ENCODE data around the gene NEDD8. TPM values are rescaled to one million over a fixed set of nuclear protein-coding genes. Genes with fewer than 3 reads are reported as not detected.

NEDD8 gene
- total and polyA plus RNA-seq, 2 of the 4 experiments (the other 2 are of a cell fraction) = 167 to 375 TPM

DNA sequence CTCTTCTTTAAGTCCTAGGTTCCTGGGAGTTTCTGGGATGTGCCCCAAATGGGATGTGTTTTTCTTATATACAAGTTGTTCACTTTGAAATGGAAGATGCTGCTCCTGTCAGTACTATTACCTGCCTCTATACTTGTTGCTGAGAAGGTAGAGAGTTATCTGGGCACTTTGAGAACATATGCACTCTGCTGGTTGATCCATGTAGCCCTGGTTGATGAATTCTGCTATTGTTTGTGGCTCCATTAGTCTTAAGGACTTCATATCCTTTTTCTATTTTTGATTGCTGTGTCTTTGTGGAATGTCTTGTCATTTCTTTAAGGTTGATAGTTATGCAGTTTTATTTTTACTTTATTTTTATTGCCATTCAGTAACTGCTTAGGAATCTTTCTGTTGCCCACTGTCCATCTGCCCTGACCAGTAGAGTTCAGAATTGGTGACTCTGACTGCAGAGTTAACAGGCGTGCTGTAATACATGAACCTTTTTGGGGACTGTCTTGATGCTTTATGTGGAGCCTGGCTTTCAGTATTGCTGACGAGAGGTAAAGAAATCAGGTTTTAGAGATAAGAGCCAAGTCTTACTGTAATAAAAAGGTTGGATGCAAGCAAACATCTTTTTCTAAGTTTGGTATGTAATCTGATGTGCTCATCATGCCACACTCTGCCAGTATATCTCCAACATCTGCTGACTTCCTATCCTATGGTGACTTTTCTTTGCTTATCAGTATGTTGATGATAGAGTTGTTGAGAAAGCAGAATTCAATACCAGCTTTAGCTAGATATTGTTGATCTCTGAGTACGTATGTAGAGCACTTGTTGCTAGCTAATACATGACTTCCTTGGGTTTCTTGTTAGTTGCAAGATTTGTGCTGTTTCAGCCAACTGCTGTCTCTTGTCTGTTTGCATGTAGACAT is 2.2 kb upstream of the NEDD8 start (continued):
- TF ChIP-seq POLR2A (IDR thresholded peaks at IDR 0.05; ENCODE audit: low read depth, low read length) = no peak
- no peak for TF ChIP-seq MXI1 (IDR thresholded peaks at IDR 0.05; ENCODE audit: borderline replicate concordance, low read depth, low read length)

DNA sequence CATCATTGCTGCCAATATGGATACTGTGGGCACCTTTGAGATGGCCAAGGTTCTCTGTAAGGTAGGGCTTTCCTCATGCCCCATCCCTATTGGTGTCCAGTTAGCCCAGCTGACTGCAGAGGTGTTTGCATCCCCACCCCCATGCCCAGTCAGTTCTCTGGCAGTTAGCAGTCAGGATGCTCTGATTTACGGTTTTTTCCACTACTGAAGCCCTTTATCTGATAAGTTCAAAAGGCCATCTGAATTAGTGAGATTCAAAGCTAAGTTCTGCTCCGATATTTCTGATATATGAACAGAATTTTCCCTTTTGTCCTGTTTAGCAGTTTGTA is 1.3 kb upstream of the NEDD8 start:
- ATAC-seq (ENCODE audit: low read depth) (no peak), DNase-seq (no peak)
- in situ Hi-C loops (cut with MboI; ENCODE audit: low sequenced_read_pairs) = loop anchor here (10.0 kb wide), 1 partner anchor 201 kb away; no protein-coding TSS in a partner anchor
- Histone ChIP-seq H2AK9ac (replicated peaks; ENCODE audit: low read depth, low read length, poor library complexity) (peak overlapping the region; percentile 95), H2AK5ac (ENCODE audit: low read depth, low read length) (peak overlapping the region; percentile 95; the same call in 1 of the 2 replicates), H3K27ac (ENCODE audit: insufficient read depth, low read length) (peak overlapping the region; percentile 91; the same call in 1 of the 2 replicates), H3K9ac (ENCODE audit: low read depth, low read length) (peak overlapping the region; percentile 80; the same call in 1 of the 2 replicates), H4K91ac (ENCODE audit: insufficient read depth, low read depth, low read length) (peak overlapping the region; percentile 91), H3K27me3 (ENCODE audit: control insufficient read depth, insufficient read depth, low read length) (no peaks in the 10 kb centered on the region), H2AFZ (replicated peaks; ENCODE audit: low read length, poor library complexity) (peak overlapping the region; percentile 100), H3K79me1 (ENCODE audit: low read depth in 1 of 2, low read length in 2 of 2) (peaks cover 47 to 85% of the 10 kb centered on the region in 2 experiments), H3K9me3 (ENCODE audit: control insufficient read depth, insufficient read depth, low read length) (no peaks in the 10 kb centered on the region), H3K18ac (ENCODE audit: low read depth, low read length) (no peak overlapping the region), H2BK20ac (ENCODE audit: low read depth, low read length) (no peak overlapping the region), H3K23ac (ENCODE audit: low read depth, low read length) (peak overlapping the region; percentile 85; the same call in 1 of the 2 replicates), H2BK5ac (ENCODE audit: low read depth, low read length, poor library complexity, severe bottlenecking) (peak overlapping the region; percentile 92), H4K20me1 (ENCODE audit: insufficient read depth, low read length) (no peaks in the 10 kb centered on the region), H3K9me1 (ENCODE audit: insufficient read depth, low read length) (peaks cover 16% of the 10 kb centered on the region), H3K4me1 (ENCODE audit: control insufficient read depth, insufficient read depth, low read length) (peaks cover 8% of the 10 kb centered on the region), H3K4me3 (ENCODE audit: insufficient read depth, low read depth, low read length) (peak overlapping the region; percentile 56), H2BK15ac (ENCODE audit: low read depth, low read length) (peak overlapping the region; percentile 57; the same call in 1 of the 3 replicates), H4K8ac (ENCODE audit: low read depth in 2 of 2, low read length in 2 of 2) (peak overlapping the region; percentile 98 to 100), H3K36me3 (ENCODE audit: control insufficient read depth, insufficient read depth, low read length) (peaks cover 25% of the 10 kb centered on the region), H3K4me2 (ENCODE audit: low read depth, low read length) (peak overlapping the region; percentile 74), H3K14ac (replicated peaks; ENCODE audit: low read depth, low read length) (peak overlapping the region; percentile 96), H4K5ac (ENCODE audit: low read depth, low read length) (peak overlapping the region; percentile 91), H2BK120ac (ENCODE audit: low read depth, low read length) (peak overlapping the region; percentile 96; the same call in 1 of the 2 replicates), H3K56ac (ENCODE audit: extremely low read depth, insufficient read depth, low read length) (peak overlapping the region; percentile 74; the same call in 1 of the 2 replicates), H3K4ac (ENCODE audit: low read depth, low read length) (peak overlapping the region; percentile 97)
- BruUV-seq (replicated peaks) = no TSS peak
- intact Hi-C loops (cut with micrococcal nuclease) = no loop called here
- POLR2A ChIA-PET (ENCODE audit: unreplicated experiment) = interaction anchor here (1.2 kb wide), 1 partner anchor 9 kb away, joined by 3 read pairs; the partner anchor contains the start of gene TINF2
- CTCF ChIA-PET = no interaction called here
- dilution Hi-C loops (cut with HindIII; ENCODE audit: low sequenced_read_pairs, unreplicated experiment) = no loop called here
- WGBS, 2 experiments (ENCODE audit: extremely low coverage in 2 of 2, insufficient read length in 1 of 2) = no CpG with 5 or more reads among the region's 2 CpGs
- TF ChIP-seq, protein P1, sequence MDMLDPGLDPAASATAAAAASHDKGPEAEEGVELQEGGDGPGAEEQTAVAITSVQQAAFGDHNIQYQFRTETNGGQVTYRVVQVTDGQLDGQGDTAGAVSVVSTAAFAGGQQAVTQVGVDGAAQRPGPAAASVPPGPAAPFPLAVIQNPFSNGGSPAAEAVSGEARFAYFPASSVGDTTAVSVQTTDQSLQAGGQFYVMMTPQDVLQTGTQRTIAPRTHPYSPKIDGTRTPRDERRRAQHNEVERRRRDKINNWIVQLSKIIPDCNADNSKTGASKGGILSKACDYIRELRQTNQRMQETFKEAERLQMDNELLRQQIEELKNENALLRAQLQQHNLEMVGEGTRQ (IDR thresholded peaks at IDR 0.05; ENCODE audit: low read depth, low read length) = no peak
- TF ChIP-seq MAFK (IDR thresholded peaks at IDR 0.05; ENCODE audit: low read depth, low read length) = no peak
- TF ChIP-seq CEBPB (IDR thresholded peaks at IDR 0.05; ENCODE audit: low read depth, low read length) = no peak
- TF ChIP-seq CHD1 (IDR thresholded peaks at IDR 0.05; ENCODE audit: low read depth, low read length) = no peak
- TF ChIP-seq RFX5 (IDR thresholded peaks at IDR 0.05; ENCODE audit: low read depth, low read length) = no peak
- TF ChIP-seq SMC3 (IDR thresholded peaks at IDR 0.05; ENCODE audit: low read depth, low read length) = no peak
- TF ChIP-seq, protein P2, sequence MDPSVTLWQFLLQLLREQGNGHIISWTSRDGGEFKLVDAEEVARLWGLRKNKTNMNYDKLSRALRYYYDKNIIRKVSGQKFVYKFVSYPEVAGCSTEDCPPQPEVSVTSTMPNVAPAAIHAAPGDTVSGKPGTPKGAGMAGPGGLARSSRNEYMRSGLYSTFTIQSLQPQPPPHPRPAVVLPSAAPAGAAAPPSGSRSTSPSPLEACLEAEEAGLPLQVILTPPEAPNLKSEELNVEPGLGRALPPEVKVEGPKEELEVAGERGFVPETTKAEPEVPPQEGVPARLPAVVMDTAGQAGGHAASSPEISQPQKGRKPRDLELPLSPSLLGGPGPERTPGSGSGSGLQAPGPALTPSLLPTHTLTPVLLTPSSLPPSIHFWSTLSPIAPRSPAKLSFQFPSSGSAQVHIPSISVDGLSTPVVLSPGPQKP (IDR thresholded peaks at IDR 0.05; ENCODE audit: borderline replicate concordance, low read depth, low read length) = no peak
- no peak for TF ChIP-seq RAD21 (IDR thresholded peaks at IDR 0.05; ENCODE audit: low read length)
- no peak for TF ChIP-seq BHLHE40 (IDR thresholded peaks at IDR 0.05; ENCODE audit: low read depth, low read length)
- TF ChIP-seq MAZ (IDR thresholded peaks at IDR 0.05; ENCODE audit: borderline replicate concordance, low read depth, low read length) = no peak

Data from IMR-90 (cell line).